A204.1 (cell line): ENCODE measurements around the gene TMEM9B.

Experiments used
- FAIRE-seq: peaks from 2 replicates; lab custom pipeline; 2012; peaks lifted over from hg19 to GRCh38; lab: Jason Lieb, UNC

The TMEM9B gene

GRCh38 chr11:8928981-8929615 lies 35.1 kb downstream of the TMEM9B start:
- no peak for FAIRE-seq

GRCh38 chr11:8928205-8928604 lies 36.0 kb downstream of the TMEM9B start:
- FAIRE-seq = no peak

- FAIRE-seq = no peak
Observed at GRCh38 chr11:8927233-8927632, 37.0 kb downstream of the TMEM9B start.

GRCh38 chr11:8926236-8926635 lies 38.0 kb downstream of the TMEM9B start:
- FAIRE-seq = no peak

- FAIRE-seq = no peak
Observed at GRCh38 chr11:8925711-8926110, 38.5 kb downstream of the TMEM9B start.

- no peak for FAIRE-seq
Observed at GRCh38 chr11:8922691-8923090, 41.6 kb downstream of the TMEM9B start.

GRCh38 chr11:8917157-8917825 lies 47.0 kb downstream of the TMEM9B start:
- no peak for FAIRE-seq

GRCh38 chr11:8914661-8915018 lies 49.6 kb downstream of the TMEM9B start:
- no peak for FAIRE-seq

GRCh38 chr11:8913961-8914660 lies 50.1 kb downstream of the TMEM9B start:
- no peak for FAIRE-seq

- no peak for FAIRE-seq
Observed at GRCh38 chr11:8911029-8911823, 53.0 kb downstream of the TMEM9B start, which contains the start of gene AKIP1. AKIP1 (plus strand) TSS chr11:8911189; CDS start chr11:8911450, 261 bp downstream.

GRCh38 chr11:8910649-8911026 lies 53.6 kb downstream of the TMEM9B start:
- FAIRE-seq = no peak

- FAIRE-seq = no peak
Observed at GRCh38 chr11:8908099-8908498, 56.1 kb downstream of the TMEM9B start.

- FAIRE-seq = no peak
Observed at GRCh38 chr11:8907116-8907515, 57.1 kb downstream of the TMEM9B start.

- no peak for FAIRE-seq
Observed at GRCh38 chr11:8905528-8906165, 58.6 kb downstream of the TMEM9B start.

GRCh38 chr11:8899119-8899753 lies 65.0 kb downstream of the TMEM9B start:
- FAIRE-seq = no peak
